Fibroblast of peridontal ligament (primary cell): Measurements from ENCODE around the gene POLR3F.
"Not testable (repeated sequence)": the region's sequence is repeated elsewhere in the genome, so short reads cannot be mapped to it uniquely, and the experiment has no call there.

Experiments used
- DNase-seq: peaks from one replicate; pipeline ENCODE4 v3.0.0-alpha.2; 2010; ENCODE audit errors: extremely low read depth

The POLR3F gene

DNA sequence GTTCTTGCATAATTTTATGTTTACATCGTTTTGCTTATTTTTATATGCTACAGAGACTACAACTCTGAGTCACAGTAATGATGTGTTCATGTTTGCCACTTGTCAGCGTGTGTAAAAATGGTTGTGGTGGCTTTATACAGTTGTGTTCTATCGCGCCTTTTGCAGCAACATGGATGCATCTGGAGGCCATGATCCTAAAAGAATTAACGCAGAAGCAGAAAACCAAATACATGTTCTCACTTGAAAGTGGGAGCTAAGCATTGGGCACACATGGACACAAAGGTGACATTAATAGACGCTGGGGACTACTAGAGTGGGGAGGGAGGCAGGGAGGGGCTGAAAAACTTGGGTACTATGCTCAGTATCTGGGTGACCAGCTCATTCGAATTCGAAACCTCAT, 39.6 kb downstream of the POLR3F start:
- no peak for DNase-seq

DNA sequence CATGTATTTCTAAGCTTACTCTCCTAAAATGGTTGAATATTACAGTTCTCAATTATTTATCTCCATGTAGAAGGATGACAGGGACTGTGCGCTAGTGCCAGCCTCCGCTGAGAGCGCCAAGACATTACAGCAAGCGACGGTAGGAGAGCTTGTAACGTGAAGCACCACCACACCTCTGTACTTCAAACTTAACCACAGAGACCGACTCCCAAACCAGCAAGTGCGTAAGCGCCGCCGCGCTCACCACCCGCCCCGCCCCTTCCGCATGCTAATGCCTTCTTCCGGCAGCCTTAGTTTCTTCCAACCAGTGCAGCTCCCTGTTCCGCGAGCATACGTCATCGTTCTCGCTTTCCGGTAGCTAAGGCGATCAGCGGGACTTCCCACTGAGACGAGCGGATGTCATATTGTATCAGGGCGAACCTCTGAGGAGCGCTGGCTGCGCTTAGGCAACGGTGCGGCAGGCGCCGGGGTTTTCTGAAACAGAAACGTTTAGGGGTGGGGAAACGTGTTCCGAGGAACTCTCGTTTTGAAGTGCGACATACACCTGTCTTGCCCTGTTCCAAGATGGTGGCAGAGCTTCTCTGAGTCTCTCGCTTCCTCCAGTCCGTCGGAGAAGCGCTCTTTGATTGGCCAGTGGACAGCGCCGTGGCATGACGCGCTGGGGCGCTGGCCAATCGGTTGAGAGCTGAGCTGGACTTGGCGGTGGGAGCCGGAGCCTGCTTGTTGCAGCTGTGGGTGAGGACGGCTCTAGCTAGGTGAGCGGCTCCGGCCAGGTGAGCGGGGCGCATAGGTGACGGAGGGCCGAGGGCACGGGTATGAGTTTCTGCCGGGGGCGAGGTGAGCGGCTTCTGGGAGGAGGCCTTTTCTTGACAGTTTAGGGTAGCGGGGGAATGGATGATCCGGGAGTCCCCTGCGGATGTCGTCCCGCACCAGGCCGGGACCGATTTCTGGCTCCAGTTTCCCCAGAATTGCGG, 40.3 kb downstream of the POLR3F start, which contains the start of gene SEC23B:
TSS of gene SEC23B (plus strand) at position 723 of the 974 bp plus-strand sequence. CDS start 2,896 bp downstream, outside the sequence.
- peak; percentile 97 for DNase-seq

DNA sequence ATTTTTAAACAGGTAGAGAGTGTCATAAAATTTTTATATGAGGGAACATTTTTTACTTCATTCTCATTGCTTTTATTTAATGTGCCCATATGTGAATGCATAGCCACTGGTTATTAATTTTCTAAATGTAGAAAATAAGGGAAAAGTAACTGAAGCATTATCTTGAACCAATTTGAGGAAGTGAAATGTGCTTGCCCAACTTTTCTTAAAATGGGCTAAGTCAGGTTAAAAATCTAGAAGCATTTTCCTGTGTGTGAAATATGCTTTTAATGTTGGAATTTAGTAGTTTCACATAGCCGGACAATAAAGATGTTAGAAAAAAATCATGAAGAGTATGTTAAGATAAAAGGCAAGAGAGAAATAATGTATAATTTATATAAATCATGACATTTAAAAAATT, 44.4 kb downstream of the POLR3F start:
- no peak for DNase-seq

DNA sequence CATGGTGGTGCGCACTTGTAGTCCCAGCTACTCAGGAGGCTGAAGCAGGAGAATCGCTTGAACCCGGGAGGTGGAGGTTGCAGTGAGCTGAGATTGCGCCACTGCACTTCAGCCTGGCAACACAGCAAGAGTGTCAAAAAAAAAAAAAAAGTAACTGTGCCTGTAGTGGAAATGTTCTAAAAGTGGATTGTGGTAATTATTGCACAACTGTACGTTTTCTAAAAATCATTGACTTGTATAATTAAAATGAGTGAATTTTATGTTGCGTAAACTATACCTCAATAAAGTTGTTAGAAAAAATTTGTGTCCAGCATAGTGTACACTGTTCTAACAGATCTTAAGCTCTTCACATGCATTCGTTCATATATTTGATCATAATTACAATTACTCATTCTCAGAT, 46.0 kb downstream of the POLR3F start:
- DNase-seq: no peak

DNA sequence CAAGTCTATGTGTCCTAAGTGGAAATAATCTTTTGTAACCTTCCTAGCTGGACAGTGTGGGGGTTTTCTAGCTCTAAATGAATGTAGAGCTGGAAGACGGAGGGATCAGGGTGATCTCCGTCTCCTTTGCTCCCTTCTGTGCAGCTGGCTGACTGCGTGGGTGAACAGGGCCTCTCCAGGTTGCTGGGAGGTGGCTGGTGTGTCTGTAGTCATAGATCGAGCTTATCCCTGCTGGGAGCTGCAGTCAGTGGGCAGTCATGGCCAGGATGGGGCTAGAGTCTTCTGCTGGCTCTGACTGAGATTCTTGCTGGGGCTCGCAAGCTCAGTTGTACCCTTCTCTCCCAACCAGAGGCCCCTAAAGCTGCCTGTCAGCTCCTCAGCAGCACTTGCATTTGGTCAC, 46.9 kb downstream of the POLR3F start:
- no peak for DNase-seq

DNA sequence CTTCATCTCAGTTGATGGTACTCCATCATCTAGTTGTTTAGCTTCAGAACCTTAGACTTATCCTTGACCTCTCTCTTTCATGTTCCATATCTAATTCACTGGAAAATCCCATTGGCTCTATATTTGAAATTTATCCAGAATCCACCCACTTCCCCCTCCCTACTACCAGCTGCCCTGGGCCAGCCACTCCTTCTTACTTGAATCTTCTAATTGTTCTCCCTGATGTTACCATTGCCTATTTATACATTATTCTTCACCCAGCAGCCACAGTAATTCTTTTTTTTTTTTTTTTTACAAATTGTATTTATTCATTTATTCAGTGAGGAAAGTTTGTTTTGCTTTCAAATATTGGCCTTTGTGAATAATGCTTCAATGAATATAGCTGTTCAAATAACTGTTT, 48.8 kb downstream of the POLR3F start:
- DNase-seq: no peak

DNA sequence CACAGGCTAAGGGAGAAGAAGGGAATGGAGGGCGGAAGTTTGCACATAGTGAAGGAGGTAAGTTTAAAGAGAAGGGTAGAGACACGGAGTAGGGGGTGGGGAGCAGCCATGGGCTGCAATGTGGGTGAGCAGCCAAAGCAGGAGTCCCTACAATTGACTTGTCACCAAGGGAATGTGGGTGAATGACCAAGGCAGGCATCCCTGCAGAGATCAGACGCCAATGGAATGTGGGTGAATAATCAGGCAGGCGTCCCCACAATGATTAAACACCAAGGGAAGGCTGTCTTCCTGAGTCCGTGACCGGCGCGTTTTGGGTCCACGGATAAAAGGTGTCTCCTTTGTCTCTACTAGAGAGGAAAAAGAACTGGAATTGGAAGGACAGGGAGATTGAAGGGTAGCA, 54.9 kb downstream of the POLR3F start:
- DNase-seq: not testable (repeated sequence)

DNA sequence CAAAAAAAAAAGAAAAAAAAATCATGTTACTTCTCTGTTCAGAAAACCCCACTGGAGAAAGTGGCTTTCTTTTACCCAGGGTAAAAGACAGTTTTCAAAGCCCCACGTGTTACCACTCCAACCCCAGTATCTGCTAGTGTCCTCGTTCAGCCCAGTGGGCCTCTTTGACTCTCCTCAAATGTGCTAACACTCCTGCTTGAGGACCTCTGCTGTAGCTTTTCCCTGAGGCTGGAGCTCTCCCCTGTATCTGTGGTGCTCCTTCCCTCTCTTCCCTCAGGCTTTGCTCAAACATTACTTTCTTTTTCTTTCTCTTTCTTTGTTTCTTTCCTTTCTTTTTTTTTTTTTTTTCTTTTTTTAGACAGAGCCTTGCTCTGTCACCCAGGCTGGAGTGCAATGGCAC, 55.9 kb downstream of the POLR3F start:
- DNase-seq: no peak

DNA sequence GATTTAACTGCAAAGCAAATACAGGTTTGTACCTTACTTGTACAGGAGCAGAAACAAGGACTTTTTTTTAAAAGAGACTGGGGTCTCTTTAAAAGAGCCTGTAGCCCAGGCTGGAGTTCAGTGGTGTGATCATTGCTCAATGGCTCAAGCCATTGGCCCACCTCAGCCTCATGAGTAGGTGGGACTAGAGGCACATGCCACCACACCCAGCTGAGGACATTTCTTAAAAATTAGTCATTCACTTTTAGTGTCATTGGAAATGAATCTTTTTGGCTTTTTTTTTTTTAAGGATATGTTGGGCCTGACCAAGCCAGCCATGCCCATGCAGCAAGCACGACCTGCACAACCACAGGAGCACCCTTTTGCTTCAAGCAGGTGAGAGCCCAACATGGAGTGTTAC, 57.5 kb downstream of the POLR3F start:
- peak; percentile 28 for DNase-seq

DNA sequence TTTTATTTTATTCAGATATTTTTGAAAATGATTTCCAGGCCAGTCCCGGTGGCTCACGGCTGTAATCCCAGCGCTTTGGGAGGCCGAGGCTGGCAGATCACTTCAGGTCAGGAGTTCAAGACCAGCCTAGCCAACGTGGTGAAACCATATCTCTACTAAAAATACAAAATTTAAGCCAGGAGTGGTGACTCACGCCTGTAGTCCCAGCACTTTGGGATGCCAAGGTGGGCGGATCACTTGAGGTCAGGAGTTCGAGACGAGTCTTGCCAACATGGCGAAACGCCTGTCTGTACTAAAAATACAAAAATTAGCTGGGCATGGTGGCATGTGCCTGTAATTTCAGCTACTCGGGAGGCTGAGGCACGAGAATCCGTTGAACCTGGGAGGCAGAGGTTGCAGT, 59.6 kb downstream of the POLR3F start:
- DNase-seq: peak; percentile 27

DNA sequence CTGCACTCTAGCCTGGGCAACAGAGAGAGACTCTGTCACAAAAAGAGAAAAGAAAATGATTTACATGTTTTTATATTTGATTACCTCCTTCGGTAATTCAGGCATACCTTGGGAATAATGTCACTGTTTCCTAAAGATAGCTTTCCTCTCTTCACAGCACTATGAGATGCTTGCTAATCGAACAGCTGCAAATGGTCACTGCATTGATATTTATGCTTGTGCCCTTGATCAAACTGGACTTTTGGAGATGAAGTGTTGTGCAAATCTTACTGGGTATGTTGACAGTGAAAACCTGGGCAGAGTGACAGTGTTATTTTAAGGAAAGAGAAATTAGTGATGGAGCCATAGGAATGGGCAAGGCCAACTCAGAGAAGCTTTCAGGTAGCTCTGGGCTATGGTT, 60.1 kb downstream of the POLR3F start:
- DNase-seq: no peak

DNA sequence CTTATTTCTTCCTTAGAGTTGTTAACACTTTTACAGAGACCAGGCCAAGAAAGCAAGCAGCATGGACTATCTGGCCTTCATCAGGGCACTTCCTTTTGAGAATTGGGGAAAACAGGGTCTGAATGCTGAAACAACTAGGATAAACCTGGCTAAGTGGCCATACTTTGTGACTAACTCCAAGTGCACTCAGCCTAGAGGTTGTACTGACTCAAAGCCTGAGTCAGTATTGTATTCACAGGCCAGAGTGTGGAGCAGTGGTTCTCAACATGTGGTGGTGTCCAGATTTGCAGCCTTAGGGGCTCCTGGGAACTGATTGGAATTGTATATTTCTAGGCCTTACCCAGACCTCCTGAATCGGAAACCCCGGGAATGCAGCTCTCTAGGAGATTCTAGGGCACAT, 60.6 kb downstream of the POLR3F start:
- DNase-seq: peak; percentile 46

DNA sequence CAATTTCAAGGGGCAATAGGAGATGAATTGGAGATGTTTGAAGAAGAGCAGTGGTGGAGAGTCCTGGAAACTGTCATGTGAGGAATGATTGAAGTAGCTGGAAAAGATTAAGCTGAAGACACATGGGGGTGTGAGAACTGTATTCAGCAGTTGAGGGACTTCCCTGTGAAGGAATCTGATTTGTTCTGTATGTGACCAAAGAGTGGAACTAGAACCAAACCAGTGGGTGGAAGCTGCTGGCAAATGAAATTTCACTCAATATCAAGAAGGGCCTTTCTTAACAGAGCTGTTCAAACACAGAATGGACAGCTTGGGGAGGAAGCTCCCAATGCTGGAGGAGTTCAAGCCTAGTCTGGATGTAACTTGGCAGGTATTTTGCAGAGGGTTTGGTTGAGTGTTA, 61.9 kb downstream of the POLR3F start:
- DNase-seq: no peak

DNA sequence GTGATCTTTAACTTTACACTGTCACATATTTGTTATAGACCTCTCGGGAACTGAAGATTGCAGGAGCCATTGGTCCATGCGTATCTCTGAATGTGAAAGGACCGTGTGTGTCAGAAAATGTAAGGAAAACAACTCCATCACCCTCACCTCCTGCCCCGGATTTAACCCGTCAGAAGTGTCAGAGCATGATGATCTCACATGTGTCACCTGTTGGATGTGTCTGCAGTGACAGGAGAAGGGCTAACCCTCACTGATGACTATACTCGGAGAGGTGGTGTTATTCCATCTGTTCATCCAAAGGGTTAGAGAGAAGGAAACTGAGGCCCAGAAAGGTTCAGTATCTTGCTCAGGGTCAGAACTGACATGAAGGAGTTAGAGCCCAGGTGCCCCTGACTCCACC, 65.4 kb downstream of the POLR3F start:
- DNase-seq: no peak

DNA sequence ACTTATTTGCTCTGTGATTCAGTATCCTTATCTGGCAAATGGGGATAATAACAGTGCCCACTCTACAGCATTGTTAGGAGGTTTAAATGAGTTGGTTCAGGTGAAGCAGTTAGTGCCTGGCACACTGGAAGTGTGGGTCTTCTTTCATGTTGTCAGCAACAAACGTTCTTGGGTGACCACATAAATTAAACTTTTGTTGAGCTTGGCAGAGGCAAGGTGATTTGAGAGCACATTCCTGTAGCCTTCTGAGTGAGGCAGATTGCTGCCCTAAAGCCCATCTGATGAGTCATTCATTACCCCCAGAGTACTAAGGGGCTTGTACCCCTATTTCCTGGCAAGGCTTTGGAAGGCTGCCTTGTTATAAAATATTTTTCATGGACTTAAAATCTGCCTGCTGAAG, 66.3 kb downstream of the POLR3F start:
- no peak for DNase-seq

DNA sequence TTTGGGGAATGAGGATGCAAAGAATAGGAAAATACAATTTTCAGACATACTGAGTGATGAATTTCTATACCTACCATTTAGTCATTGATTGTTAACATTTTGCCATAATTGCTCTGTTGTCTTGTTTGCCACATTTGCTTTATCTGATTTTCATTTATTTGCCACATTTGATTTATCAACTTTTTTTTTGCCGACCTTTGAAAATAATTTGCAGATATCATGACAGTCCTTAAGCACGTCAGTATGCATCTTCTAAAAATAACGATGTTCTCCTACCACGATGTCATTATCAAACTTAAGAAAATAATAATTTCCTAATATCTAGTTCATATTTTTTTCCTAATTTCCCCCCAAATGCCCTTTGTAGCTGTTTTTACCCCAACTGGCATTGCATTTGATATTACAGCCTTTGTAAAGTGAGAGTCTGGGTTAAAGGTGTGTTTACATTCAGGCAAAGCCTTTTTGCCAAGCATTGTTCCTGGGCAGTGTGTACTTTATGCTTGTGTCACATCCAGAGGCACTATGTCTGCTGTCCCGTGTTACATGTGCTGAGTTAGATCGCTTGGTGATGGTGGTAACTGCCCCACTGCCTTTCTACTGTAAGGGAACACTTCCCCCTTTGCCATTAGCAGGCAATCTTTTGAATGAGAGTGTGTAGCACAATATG, 66.9 kb downstream of the POLR3F start:
- no peak for DNase-seq
